HG02798 (cell line): ENCODE data around the gene STK4.
"Not testable (repeated sequence)": the region's sequence is repeated elsewhere in the genome, so short reads cannot be mapped to it uniquely, and the experiment has no call there.

Experiments used
- ATAC-seq: cut with Tn5 transposase; IDR thresholded peaks from one replicate; pipeline ENCODE4 v1.9.1; 2021; ENCODE audit warnings: mild to moderate bottlenecking; ENCODE audit not compliant: unreplicated experiment, poor library complexity

The STK4 gene

DNA sequence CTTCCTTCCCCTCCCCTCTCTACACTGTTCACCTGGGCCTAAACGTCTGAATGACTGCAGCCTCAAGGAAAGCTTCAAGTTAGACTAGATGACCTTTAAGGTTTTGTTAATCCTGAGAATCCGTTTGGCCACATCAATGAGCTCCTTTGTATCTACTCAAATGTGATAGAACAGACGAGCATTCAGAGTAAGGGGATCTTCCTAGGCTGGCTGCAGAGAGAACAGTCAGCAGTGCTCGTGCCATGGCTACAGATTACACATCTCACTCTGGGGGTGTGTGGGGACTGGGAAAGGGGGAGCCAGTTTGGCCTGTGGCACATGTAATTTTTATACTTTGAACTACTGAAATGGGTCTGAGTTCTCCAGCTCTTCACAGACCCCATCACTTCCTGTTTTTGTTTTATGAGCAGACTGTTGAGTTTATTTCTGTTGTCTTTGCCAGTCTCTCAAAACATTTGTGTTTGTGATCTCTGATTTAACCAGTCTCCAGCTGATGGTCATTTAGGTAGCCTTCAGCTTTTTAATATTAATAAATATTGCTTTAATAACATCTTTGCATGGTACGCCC lies 83.7 kb downstream of the STK4 start:
- ATAC-seq: no peak

DNA sequence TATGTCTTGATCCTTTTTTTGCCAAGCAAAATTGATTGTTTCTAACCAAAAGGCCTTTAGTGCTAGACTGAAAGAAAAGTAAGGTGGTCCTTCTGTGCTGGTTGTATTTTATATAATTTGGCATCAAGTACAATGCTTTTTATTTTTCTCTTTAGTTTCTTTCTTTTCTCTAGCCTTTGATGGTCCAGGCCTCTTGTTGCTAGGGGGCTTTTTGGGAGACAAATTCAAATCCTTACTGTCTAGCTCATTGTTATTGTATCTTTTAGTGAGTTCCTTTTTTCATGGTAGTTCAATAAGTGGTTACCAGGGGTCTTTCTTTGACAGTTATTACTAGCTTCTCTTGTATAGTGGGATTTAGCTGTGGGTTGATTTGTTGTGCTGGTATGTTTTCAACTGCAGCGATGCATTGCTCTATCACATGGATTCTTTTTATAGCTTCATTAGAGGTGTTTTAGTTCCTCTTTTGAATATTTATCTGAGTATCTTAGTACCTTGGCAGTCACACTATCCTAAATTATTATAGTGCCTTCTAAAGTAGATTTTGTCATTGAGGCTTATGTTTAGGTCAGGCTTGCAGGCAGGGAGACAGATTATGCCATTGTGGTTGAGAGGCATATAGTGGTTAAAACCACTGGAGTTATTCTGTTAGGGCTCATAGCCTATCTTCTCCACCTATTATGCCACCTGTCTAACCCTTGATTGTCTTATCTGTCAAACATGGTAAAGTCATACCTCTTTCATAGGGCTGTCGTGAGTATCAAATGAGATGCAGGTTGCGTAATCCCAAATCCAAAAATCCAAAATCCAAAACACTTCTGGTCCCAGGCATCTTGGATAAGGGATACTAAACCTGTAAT lies 85.1 kb downstream of the STK4 start:
- ATAC-seq: no peak

DNA sequence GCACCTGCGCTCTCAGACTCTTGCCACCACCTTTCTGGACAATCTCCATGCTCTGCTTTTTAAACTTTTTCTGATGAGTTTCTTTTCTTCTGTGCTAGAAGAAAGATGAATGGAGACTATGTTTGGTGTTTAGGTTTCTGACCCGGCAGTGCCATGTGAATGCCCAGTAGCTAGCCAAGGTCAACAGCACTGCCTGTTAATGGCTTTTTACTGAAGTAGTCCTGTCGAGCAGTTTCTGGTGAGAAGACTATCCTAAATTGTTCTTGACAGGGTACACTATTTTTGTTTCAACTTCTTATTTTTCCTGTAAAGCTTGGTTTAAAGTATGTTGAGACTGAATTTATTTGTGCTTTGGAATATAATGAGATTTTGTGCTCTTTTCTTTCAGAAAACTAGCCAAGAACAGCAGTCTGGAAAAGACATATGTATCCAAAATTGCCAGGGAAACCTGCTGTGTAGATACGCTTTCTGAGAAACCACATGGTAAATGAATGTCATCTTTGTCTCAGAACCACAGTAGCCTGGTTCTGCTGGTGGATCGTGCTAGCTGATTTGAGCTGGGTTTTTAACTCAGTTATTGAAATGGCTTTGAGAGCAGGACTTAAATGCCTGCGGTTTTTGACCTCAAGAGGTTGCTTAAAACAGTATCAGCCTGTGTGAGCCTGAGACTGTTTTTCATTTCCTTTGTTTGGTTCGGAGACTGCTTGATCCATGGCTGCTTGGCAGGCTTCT lies 86.6 kb downstream of the STK4 start:
- no peak for ATAC-seq

DNA sequence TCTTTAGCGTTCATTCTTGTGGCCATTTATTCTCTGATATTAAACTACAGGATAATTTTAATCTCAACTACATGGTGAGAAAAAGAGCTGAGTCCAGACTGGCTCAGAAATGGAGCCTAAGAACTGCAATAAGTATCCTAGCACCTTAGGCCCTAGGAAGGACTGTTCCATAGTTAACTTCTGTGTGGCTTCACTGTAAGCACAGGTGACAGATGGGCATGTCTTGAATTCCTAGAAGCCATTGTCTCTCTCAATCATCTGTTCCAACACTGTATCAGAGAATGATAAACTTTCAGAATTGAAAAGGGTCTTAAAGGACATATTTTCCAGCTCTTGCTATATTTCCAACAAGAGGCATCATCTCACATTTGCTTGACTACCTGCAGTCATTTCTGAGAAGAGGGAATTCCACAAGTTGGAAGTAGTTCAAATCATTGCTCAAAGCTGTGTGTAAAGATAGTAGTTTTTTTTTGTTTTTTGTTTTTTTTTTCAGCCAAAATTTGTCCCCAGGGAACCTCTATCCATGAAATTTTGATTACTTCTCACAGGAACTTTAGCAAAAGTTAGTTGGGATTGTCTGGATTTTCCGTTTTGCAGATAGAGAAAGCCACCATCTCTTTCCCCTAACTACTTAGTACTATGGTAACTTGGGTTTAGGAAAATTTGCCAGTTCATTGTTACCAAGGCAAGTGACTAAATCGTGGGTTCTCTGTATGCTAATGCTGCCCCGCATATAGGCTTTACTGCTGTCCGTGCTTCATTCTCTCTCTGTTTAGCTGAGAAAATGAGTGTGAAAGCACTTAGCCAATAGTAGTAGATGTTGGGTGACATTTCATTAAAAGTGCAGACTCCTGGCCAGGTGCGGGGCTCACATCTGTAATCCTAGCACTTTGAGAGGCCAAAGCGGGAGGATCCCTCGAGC lies 87.4 kb downstream of the STK4 start:
- no peak for ATAC-seq

DNA sequence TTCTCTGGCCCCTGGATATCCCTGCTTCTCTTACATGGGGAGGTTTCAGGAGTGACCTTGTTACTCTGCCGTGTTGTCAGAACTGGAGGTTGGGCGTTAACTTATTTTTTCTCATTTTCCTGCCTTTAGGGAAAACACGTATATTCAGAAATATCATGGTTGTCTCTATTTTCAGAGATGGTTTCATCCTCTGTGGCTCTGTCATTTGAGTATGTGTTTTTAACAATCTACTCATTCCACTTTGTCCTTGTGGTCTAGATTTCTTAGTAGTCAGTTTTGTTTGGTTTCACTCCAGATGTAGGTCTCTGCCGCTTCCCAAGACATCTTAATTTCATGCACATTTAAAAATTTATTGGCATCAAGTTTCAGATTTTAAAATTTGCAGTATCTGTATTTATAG lies 88.7 kb downstream of the STK4 start:
- no peak for ATAC-seq

DNA sequence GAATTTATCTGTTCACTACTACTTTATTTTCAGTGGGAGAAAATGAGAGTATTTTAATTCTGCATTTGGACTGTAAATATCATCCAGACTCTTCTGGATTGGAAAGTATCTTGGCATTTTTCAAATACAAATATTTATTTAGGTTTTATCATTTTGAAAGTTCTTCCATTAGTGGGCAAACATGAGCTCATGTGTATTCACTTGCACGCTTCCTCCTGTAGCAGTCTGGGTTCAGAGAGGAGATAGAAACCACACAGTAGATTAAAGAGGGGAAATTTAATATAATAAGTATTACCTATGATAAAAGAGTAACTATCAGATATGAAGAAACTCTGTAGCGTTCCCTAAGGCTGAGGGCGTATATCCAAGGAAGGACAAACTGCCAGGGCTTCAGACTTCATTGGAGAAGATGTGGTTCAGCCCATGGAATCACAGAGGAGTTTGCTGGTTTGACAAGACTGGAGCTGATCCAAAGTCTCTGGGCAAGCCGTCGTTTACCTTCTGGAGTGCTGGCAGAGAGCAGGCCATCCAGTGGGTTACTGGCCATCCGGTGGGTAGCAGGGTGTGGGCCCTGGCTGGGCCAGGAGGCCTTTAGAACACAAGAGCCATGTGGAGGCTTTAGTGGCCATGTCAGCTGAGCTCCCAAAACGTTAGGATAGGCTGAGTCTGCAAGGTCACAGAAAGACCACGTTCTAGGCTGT lies 90.3 kb downstream of the STK4 start:
- no peak for ATAC-seq

DNA sequence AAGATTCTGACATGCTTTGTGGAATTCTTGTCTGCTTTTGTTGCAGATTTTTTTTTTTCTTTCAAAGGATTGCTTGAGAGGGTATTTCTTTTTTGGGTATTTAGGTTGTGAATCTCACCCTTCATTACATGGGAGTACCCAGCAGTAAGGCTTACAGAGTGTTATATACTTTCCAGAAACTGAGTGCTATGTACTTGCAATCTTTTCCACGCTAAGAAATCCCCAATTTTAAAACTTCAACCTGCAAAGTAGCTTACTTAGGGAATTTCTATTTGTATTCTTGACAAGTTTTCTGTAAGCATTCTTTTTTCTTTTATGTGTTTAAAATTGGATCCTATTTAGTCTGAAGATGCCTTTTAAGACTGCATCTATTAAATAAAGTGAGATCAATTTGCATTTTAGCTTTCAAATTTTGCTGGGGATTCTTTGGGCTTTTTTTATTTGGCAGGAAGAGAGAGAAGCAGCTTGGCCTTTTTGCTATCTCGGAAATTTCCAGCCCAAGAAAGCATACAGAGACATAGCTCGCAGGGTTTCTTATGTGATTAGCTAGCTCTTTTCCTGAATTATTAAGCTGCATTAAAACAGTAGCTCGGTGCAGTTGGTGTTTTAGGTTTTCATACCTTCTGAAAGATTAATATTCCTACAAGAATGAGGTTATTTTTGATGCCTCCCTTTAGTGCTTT lies 92.0 kb downstream of the STK4 start:
- ATAC-seq: no peak

DNA sequence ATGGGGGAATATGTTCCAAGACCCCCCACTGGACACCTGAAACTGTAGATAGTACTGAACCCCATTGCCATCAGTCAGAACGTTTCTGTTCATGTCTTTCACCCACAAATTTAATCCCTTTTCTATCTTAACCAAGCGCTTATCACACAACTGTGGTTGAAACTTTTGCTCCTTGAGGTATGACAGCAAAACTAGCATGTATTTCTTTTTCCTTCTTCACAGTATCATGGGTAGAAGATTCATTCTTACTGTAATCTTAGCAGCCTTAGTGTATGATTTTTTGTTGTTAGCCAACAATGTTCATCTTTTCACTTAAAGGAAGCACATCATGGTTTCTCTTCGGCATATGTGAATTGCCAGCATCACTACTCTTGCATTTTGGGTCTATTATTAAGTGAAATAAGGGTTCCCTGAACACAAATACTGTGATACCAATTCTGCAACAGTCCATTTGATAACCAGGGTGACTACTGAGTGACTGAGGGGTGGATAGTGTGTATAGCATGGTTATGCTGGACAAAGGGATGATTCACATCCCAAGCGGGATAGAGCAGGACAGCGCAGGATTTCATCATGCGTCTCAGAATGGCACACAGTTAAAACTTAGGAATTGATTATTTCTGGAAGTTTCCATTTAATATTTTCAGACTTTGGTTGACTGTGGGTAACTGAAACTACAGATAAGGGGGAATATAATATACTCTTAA lies 92.9 kb downstream of the STK4 start:
- no peak for ATAC-seq

DNA sequence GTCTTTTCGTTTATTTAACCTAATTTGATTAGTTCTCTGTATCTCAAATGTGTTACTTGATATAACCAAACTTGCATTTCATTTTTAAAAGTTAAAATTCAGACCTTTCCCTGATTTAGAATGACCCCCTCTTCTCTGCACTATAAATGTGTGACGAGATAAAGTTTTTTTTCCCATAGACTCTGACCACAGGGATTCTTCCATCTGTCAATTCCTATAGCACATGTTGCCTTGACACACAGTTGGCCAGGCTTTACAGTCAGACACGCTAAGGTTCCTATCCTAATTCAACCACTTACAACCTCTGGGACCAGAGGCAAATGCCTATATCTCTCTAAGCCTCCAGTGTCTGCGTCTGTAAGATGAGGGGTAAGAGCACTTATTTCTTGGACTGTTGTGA lies 94.0 kb downstream of the STK4 start:
- ATAC-seq: no peak

DNA sequence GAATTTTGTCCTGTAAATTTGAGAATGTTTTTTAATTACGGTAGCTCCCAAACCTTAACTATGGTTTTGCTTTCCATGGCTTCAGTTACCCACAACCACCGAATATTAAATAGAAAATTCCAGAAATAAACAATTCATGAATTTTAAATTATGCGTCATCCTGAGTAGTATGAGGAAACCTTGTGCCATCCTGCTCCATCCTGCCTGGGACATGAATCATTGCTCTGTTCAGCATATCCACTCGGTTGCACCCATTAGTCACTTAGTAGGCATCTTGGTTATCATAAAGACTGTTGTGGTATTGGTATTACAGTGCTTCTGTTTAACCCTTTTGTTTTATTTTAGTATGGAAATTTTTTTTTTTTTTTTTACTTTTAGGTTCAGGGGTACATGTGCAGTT lies 94.9 kb downstream of the STK4 start:
- no peak for ATAC-seq

DNA sequence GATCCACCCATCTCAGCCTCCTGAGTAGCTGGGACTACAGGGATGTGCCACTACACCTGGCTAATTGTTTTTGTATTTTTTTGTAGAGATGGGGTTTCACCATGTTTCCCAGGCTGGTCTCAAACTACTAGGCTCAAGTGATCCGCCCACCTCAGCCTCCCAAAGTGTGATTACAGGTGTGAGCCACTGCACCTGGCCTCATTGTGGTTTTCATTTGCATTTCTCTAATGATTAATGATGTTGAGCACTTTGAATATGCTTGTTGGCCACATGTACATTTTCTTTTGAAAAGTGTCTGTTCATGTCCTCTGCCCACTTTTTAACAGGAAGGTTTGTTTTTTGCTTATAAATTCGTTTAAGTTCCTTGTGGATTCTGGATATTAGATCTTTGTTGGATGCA lies 96.8 kb downstream of the STK4 start:
- not testable (repeated sequence) for ATAC-seq

DNA sequence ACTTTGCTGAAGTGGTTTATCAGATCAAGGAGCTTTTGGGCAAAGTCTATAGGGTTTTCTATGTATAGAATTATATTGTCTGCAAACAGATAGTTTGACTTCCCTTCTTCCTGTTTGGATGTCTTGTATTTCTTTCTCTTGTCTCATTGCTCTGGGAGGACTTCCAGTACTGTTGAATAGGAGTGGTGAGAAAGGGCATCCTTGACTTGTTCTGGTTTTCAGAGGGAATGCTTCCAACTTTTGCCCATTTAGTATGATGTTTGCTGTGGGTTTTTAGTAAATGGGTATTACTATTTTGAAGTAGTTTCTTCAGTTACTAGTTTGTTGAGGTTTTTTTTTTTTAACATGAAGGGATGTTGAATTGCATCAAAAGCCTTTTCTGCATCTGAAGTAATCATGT lies 98.5 kb downstream of the STK4 start:
- no peak for ATAC-seq

DNA sequence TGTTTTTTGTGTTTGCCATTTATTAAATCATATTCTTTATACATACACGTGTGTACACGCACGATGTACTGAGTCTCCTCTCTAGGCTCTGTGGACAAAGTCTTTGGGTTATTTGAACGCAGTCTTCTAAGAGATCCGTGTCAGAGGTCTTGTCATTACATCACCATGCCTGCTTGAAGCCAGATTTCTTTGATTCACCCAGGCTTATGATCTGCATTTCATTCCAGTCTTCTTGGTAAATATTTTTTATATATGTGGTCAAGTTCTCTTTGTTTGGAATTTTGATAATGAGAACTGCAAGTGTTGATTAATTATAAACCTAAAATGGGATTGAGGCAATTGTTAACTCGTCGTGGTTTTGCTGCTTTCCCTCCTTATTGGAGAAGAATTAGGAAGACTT lies 100.1 kb downstream of the STK4 start:
- no peak for ATAC-seq

DNA sequence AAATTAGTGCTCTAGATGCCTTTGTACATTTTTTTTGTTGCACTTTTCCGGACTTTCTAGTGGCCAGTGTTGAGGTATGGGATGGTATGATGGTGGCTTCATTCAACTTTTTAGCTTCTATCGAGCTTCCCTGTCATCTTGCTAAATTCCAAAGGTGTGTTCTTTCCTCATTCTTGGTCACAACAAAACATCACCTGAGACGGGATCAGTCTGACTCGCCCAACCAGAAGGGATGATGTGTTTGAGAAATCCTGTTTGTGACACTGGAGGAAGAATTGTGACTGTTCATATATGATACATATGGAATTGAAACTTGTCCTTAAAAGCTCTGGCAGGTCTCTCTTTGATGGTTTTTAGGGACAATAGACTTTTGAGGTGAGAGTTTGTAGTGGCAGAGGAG lies 100.8 kb downstream of the STK4 start:
- no peak for ATAC-seq

DNA sequence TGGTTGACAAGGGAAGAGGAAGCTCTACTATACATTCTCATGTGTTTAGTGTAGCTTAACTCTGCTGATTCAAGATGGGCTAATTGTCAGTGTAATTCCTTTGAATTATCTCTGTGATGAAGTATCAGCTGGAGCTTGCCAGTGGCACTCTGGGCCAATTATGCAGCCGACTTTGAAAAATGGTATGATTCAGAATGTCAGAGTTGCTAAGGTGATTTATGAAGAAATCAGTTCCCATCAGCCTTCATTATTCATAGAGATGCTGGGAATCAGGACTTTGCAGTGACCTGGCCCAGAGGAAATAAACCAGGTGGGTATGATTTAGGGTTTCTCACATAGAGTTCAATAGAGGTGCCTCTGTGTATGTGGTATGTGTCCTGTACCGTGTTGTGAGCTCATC lies 101.2 kb downstream of the STK4 start:
- no peak for ATAC-seq

DNA sequence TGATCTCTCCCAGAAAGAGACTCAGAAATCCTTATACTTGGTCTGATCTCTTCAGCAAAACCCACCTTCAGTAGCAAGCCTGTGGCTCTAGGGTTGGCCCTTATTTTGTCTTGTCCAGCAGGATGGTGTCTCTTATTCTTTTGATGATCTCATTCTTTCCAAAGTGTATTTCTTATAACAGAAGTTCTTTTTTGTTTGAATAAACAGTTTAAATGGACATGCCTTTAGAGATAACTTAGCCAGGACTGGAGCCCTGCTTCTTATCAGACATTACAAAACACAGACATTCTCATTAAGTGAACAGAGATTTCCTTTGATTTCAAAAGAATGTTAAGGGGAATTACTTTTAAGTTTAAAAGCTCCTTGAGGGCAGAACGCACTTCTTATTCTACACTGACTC lies 102.9 kb downstream of the STK4 start:
- no peak for ATAC-seq

DNA sequence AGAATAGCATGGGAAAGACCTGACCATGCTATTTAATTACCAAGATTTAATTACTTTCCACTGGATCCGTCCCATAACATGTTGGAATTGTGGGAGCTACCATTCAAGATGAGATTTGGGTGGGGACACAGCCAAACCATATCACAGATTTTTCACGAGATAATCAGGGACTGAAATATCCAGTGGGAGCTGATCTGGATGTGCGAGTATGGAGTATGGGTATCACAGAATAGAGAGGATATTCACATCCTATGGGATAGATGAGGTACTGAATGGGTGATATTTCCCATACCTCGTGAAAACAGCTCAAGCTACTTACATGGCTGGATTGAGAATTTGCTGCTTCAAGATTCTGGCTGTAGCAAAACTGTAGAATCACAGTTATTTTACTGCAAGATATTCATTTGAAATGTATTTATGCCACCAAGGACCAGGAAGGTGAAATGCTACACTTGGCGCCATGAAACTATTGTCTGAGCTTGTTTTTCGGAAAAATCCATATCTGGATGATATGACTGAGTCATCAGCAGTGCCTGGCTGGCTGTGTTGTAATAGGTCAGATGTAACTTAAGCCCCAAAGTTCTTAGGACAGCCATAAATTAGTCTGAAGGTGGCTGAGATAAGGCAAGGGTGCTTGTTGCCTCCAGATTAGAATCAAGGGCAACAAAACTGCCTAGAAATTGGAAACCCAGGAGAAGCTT lies 104.8 kb downstream of the STK4 start:
- ATAC-seq: no peak

DNA sequence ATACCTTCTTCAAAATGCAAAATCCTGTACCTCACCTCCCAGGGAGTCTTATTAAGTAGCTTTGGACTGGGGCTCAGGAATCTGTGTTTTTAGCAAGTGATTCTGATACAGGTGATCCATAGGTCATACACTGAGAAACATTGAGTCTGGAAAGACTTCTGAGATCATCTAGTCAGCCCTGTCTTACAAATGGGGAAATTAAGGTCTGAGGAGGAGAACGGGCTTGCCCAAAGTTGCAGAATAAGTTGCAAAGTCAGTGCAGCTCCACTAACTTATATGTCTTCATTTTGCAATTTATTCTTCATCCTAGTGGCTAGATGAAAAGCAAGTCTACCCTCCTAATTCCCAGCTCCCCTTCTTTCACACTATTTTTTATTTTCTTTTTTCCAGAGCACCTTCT lies 105.8 kb downstream of the STK4 start:
- no peak for ATAC-seq
